OCI-LY3 (cell line): ENCODE data around the gene KRTAP5-2.

Source experiments
- EZH2phosphoT487 ChIP-seq: fragments of 200-600 bp; shearing (Covaris generic); IDR thresholded peaks from 2 replicates; pipeline ENCODE4 v1.6.1; 2018; ENCODE audit warnings: antibody characterized with exemption, mixed run types, low read depth
- TF ChIP-seq, protein P1 (sequence below): fragments of 200-600, 300-600 bp; sonication (generic); IDR thresholded peaks from 2 replicates; pipeline ENCODE4 v1.5.1; 2014; ENCODE audit warnings: antibody characterized with exemption, low read length, low read depth

DNA sequence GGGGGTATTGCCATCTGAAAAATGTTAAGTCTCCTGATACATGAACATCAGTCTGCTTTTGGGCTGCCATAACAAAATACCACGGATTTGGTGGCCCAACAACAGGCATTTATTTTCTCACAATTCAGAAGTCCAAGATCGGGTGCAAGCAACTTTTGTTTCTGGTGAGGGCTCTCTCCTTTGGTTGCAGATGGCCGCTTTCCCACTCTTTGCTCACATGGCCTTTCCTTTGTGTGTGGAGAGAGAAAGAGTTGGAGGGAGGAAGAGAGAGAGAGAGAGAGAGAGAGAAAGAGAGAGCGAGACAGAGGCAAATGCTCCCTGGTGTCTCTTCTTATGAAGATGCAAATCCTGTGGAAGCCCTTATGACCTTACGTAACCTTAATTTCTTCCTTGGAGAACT, 2.5 kb upstream of the KRTAP5-2 start:
- TF ChIP-seq, protein P1, sequence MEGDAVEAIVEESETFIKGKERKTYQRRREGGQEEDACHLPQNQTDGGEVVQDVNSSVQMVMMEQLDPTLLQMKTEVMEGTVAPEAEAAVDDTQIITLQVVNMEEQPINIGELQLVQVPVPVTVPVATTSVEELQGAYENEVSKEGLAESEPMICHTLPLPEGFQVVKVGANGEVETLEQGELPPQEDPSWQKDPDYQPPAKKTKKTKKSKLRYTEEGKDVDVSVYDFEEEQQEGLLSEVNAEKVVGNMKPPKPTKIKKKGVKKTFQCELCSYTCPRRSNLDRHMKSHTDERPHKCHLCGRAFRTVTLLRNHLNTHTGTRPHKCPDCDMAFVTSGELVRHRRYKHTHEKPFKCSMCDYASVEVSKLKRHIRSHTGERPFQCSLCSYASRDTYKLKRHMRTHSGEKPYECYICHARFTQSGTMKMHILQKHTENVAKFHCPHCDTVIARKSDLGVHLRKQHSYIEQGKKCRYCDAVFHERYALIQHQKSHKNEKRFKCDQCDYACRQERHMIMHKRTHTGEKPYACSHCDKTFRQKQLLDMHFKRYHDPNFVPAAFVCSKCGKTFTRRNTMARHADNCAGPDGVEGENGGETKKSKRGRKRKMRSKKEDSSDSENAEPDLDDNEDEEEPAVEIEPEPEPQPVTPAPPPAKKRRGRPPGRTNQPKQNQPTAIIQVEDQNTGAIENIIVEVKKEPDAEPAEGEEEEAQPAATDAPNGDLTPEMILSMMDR = no peak
- no peak for TF ChIP-seq EZH2phosphoT487
